WTC11 (cell line): ENCODE measurements around the gene FNDC3B. TPM values are rescaled to one million over a fixed set of nuclear protein-coding genes. Genes with fewer than 3 reads are reported as not detected.

Experiments used
- ATAC-seq: fragments of 200-7000 bp; cut with Tn5 transposase; 2 replicates; pipeline ENCODE4 v1.10.0; 2021; ENCODE audit warnings: mild to moderate bottlenecking, moderate library complexity
- CTCF ChIA-PET: fragments of 300-600 bp; sonication (Branson Sonifier 250); formaldehyde crosslinking; loops from one replicate; lab custom pipeline; 2021; ENCODE audit warnings: antibody characterized with exemption; lab: Charles Lee
- POLR2A ChIA-PET: fragments of 350-600 bp; sonication (Branson Sonifier 250); formaldehyde crosslinking; loops from one replicate; lab custom pipeline; 2021; ENCODE audit warnings: antibody characterized with exemption; lab: Charles Lee
- DNase-seq: peaks from one replicate; pipeline ENCODE4 v3.0.0; 2021; ENCODE audit warnings: low spot score
- H3K27ac Mint-ChIP-seq: 2 replicates; pipeline ENCODE4 v1.8.0; 2021; ENCODE audit warnings: mixed read lengths
- H3K27me3 Mint-ChIP-seq: 2 replicates; pipeline ENCODE4 v1.8.0; 2021; ENCODE audit warnings: low read depth, mild to moderate bottlenecking, moderate library complexity, mixed read lengths
- H3K36me3 Mint-ChIP-seq: 2 replicates; pipeline ENCODE4 v1.8.0; 2021; ENCODE audit warnings: mixed read lengths
- H3K4me1 Mint-ChIP-seq: 2 replicates; pipeline ENCODE4 v1.8.0; 2022; ENCODE audit warnings: mixed read lengths
- H3K4me3 Mint-ChIP-seq: 2 replicates; pipeline ENCODE4 v1.8.0; 2021; ENCODE audit warnings: mild to moderate bottlenecking, moderate library complexity, mixed read lengths
- H3K9me3 Mint-ChIP-seq: 2 replicates; pipeline ENCODE4 v1.8.0; 2021; ENCODE audit warnings: mixed read lengths
- CBFB ChIP-seq: sonication (generic); formaldehyde crosslinking; IDR thresholded peaks from 2 replicates; pipeline ENCODE4 v1.8.1; 2022; ENCODE audit warnings: mild to moderate bottlenecking, low read depth, missing genetic modification reagents
- CREM ChIP-seq: sonication (generic); formaldehyde crosslinking; IDR thresholded peaks from 2 replicates; pipeline ENCODE4 v1.8.1; 2022; ENCODE audit warnings: mild to moderate bottlenecking, missing genetic modification reagents, moderate library complexity
- MYBL2 ChIP-seq: sonication (generic); formaldehyde crosslinking; IDR thresholded peaks from 2 replicates; pipeline ENCODE4 v1.8.1; 2023; ENCODE audit warnings: mild to moderate bottlenecking, moderate library complexity, missing genetic modification reagents
- NFATC4 ChIP-seq: fragments of 250-450 bp; sonication (Bioruptor Pico); IDR thresholded peaks from 2 replicates; pipeline ENCODE4 v1.9.0; 2021; ENCODE audit warnings: mild to moderate bottlenecking
- SP1 ChIP-seq: sonication (generic); formaldehyde crosslinking; conservative IDR thresholded peaks from 2 replicates; pipeline ENCODE4 v1.8.1; 2022; ENCODE audit warnings: missing genetic modification reagents
- ZNF121 ChIP-seq: sonication (generic); formaldehyde crosslinking; IDR thresholded peaks from 2 replicates; pipeline ENCODE4 v1.8.0; 2023; ENCODE audit warnings: missing genetic modification reagents
- ZNF317 ChIP-seq: sonication (generic); formaldehyde crosslinking; IDR thresholded peaks from 2 replicates; pipeline ENCODE4 v1.8.1; 2023; ENCODE audit warnings: low read depth, mild to moderate bottlenecking, moderate library complexity, missing genetic modification reagents, borderline replicate concordance
- total RNA-seq: library from RNA; stranded (reverse); gene quantifications from 3 replicates; pipeline ENCODE4 v1.2.3, GENCODE V29; 2021
- TF ChIP-seq, protein P1 (sequence below): sonication (generic); formaldehyde crosslinking; conservative IDR thresholded peaks from 2 replicates; pipeline ENCODE4 v1.8.1; 2022; ENCODE audit warnings: mild to moderate bottlenecking, missing genetic modification reagents
- TF ChIP-seq, protein P2 (sequence below): fragments of 250-450 bp; sonication (Bioruptor Pico); conservative IDR thresholded peaks from 2 replicates; pipeline ENCODE4 v1.9.0; 2021; ENCODE audit warnings: mild to moderate bottlenecking
- TF ChIP-seq, protein P3 (sequence below): fragments of 250-450 bp; sonication (Bioruptor Pico); IDR thresholded peaks from 2 replicates; pipeline ENCODE4 v1.9.0; 2021; ENCODE audit warnings: moderate library complexity, mild to moderate bottlenecking, inconsistent platforms, borderline replicate concordance
- TF ChIP-seq, protein P4 (sequence below): sonication (generic); formaldehyde crosslinking; IDR thresholded peaks from 2 replicates; pipeline ENCODE4 v1.8.1; 2022; ENCODE audit warnings: mild to moderate bottlenecking, moderate library complexity, missing genetic modification reagents
- TF ChIP-seq, protein P5 (sequence below): sonication (generic); formaldehyde crosslinking; IDR thresholded peaks from 2 replicates; pipeline ENCODE4 v1.8.1; 2023; ENCODE audit warnings: mild to moderate bottlenecking, missing genetic modification reagents
- TF ChIP-seq, protein P6 (sequence below): sonication (generic); formaldehyde crosslinking; IDR thresholded peaks from 2 replicates; pipeline ENCODE4 v1.8.0; 2023; ENCODE audit warnings: mild to moderate bottlenecking, missing genetic modification reagents

Gene FNDC3B
- total RNA-seq, 1 experiment from 2014 or later: 42.8 TPM

DNA sequence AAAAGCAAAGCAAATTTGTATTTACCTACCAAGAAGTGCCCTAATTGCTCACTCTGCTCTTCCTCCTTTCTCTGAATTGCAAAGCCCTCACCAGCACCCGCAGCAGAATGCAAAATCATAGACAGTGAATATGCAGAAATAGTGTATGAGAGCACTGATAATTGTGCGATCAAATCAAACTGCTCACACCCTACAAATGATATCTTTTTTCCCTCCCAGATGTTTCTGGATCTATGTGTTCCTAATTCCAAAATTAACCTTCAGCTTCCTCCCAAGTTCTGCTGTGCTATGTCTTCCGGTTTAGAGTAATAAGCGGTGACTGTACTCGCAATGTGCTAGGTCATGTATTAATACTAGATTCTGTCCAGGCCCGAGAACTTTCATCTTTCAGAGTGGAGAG, 405.4 kb downstream of the FNDC3B start:
- Mint-ChIP-seq H3K36me3 (no peaks in the 10 kb centered on the region), H3K4me3 (no peak overlapping the region)
- ATAC-seq: no peak
- TF ChIP-seq, protein P1, sequence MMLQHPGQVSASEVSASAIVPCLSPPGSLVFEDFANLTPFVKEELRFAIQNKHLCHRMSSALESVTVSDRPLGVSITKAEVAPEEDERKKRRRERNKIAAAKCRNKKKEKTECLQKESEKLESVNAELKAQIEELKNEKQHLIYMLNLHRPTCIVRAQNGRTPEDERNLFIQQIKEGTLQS (CRISPR knock-in tag): no peak
- TF ChIP-seq NFATC4 (CRISPR knock-in tag): no peak
- TF ChIP-seq, protein P2, sequence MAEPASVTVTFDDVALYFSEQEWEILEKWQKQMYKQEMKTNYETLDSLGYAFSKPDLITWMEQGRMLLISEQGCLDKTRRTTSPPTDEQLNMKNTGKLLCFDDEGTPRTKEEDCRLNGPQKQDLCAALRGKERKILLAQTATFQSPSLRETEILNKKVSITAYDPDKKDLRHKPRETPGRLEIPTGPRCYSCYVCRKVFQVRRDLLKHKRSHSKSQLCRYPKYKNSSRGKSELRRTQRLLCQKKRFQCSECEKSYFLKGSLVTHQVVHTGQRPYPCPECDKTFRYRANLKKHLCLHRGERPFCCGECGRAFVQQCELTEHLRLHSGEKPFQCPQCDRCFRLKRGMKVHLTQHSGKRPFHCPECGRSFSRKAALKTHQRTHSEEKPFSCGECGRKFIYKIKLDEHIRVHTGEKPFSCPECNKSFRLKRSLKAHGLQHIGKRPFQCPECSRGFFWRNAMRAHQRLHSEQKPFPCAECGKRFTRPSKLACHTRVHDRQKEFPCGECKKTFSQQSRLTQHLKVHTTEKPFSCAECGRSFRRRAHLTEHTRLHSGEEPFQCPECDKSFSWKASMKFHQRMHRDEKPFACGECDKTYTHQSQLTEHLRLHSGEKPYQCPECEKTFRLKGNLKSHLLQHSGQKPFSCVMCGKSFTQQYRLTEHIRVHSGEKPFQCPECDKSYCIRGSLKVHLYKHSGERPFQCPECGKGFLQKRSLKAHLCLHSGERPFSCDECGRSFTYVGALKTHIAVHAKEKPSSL (CRISPR knock-in tag): no peak
- no peak for TF ChIP-seq ZNF121 (CRISPR knock-in tag)
- TF ChIP-seq, protein P3, sequence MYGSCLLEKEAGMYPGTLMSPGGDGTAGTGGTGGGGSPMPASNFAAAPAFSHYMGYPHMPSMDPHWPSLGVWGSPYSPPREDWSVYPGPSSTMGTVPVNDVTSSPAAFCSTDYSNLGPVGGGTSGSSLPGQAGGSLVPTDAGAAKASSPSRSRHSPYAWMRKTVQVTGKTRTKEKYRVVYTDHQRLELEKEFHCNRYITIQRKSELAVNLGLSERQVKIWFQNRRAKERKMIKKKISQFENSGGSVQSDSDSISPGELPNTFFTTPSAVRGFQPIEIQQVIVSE (CRISPR knock-in tag): no peak
- TF ChIP-seq, protein P4, sequence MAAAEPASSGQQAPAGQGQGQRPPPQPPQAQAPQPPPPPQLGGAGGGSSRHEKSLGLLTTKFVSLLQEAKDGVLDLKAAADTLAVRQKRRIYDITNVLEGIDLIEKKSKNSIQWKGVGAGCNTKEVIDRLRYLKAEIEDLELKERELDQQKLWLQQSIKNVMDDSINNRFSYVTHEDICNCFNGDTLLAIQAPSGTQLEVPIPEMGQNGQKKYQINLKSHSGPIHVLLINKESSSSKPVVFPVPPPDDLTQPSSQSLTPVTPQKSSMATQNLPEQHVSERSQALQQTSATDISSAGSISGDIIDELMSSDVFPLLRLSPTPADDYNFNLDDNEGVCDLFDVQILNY (CRISPR knock-in tag): no peak
- TF ChIP-seq, protein P5, sequence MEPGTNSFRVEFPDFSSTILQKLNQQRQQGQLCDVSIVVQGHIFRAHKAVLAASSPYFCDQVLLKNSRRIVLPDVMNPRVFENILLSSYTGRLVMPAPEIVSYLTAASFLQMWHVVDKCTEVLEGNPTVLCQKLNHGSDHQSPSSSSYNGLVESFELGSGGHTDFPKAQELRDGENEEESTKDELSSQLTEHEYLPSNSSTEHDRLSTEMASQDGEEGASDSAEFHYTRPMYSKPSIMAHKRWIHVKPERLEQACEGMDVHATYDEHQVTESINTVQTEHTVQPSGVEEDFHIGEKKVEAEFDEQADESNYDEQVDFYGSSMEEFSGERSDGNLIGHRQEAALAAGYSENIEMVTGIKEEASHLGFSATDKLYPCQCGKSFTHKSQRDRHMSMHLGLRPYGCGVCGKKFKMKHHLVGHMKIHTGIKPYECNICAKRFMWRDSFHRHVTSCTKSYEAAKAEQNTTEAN (CRISPR knock-in tag): no peak
- no peak for TF ChIP-seq CREM
- TF ChIP-seq MYBL2 (CRISPR knock-in tag): no peak
- TF ChIP-seq CBFB: no peak
- no peak for TF ChIP-seq ZNF317 (CRISPR knock-in tag)
- TF ChIP-seq, all 79 proteins: peak for 0
- Mint-ChIP-seq H3K9me3 (no peaks in the 10 kb centered on the region), H3K27me3 (peaks cover 52% of the 10 kb centered on the region), H3K4me1 (peaks cover 26% of the 10 kb centered on the region), H3K27ac (no peak overlapping the region)
- DNase-seq: no peak
- ChIA-PET CTCF (interaction anchor here (1.7 kb wide), 1 partner anchor 17 kb away, joined by 9 read pairs; no protein-coding TSS in a partner anchor), POLR2A (no interaction called here)

DNA sequence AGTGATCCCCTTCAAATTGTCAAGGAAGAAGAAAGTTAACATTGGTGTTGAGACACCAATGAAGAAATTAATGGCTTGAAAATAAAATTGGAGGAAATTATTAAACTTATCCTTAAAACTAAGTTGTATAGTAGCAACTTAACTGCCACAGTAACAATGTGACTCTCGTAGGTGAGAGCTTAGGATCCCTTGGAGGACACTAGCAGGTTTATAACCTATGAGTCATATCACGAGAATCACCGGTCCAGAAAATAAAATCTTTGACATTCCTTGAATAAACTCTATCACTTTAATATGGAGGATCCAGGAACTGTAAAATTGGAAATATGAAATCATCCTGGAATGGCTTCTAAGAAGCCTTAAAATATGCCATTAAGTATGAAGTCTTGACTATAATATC, 406.8 kb downstream of the FNDC3B start:
- POLR2A ChIA-PET: no interaction called here
- no peak for TF ChIP-seq SP1 (CRISPR knock-in tag)
- TF ChIP-seq, protein P3 (CRISPR knock-in tag): no peak
- TF ChIP-seq, all 79 proteins: peak for 0
- Mint-ChIP-seq H3K4me1 (peaks cover 29% of the 10 kb centered on the region), H3K27me3 (peaks cover 66% of the 10 kb centered on the region), H3K27ac (no peak overlapping the region), H3K36me3 (no peaks in the 10 kb centered on the region), H3K4me3 (no peak overlapping the region), H3K9me3 (no peaks in the 10 kb centered on the region)
- CTCF ChIA-PET: interaction anchor here (1.0 to 3.2 kb wide), 3 partner anchors 15 to 113 kb away, joined by 3 to 20 read pairs (median 9); no protein-coding TSS in a partner anchor
- ATAC-seq (no peak), DNase-seq (no peak)

DNA sequence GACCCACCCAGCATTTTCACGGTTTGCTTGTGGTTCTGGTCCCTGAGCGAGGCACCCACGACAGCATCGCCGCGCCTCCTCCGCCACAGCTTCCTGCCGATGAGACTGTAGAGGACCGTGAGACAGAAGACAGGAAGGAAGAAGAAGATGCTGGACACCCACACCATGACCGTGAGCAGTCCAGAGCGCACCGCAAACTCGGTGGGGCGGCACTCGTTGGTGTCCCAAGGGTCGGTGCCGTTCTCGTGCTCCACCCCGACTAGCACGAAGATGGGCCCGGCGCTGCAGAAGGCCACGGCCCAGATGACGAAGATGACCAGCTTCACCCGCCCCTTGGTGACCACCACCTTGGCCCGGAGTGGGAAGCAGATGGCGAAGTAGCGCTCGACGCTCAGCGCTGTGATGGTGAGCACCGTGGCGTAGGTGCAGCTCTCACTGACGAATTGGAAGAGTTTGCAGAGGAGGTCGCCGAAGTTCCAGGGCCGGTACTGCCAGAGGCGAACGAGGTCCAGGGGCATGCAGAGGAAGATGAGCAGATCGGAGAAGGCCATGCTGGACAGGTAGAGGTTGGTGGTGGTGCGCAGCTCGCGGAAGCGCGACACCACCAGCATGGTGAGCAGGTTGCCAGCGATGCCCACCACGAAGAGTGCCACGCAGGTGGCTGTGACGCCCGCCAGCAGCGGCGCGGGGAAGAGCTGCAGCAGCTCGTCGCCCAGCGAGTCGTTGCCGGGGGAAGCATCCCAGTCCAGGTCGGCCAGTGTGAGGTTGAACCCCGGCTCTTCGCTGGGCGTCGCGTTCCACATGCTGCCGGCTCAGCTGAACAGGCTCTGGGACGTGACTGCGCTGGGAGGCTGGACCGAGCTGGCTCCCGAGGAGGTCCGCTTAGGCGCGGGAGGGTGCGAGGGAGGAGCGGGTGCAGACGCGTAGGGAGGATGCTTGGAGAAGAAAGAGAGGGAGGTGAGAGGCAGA, 408.5 kb downstream of the FNDC3B start, which contains the start of gene GHSR:
Gene GHSR, minus strand, starts transcription at position 846 of the 969 bp plus-strand sequence. Its CDS starts 43 bp downstream, at position 803.
- peak; percentile 38 for DNase-seq
- Mint-ChIP-seq H3K27me3 (peaks cover 73% of the 10 kb centered on the region), H3K27ac (no peak within 1 kb of the TSS), H3K9me3 (no peaks in the 10 kb centered on the region), H3K4me3 (peak within 1 kb of the TSS; percentile 68), H3K4me1 (peaks cover 29% of the 10 kb centered on the region), H3K36me3 (no peaks in the 10 kb centered on the region)
- ChIA-PET CTCF (interaction anchor here (1.0 to 3.2 kb wide), 6 partner anchors 10 to 177 kb away, joined by 3 to 20 read pairs (median 4); no protein-coding TSS in a partner anchor), POLR2A (interaction anchor here (1.0 kb wide), 1 partner anchor 12 kb away, joined by 3 read pairs; no protein-coding TSS in a partner anchor)
- peak; percentile 17 for ATAC-seq
- TF ChIP-seq SP1 (CRISPR knock-in tag): 0 out of 2 replicates have a peak, but pooled peaks have one; percentile 42
- TF ChIP-seq, protein P5 (CRISPR knock-in tag): 0 out of 2 replicates have a peak, but pooled peaks have one; percentile 74
- TF ChIP-seq, protein P6, sequence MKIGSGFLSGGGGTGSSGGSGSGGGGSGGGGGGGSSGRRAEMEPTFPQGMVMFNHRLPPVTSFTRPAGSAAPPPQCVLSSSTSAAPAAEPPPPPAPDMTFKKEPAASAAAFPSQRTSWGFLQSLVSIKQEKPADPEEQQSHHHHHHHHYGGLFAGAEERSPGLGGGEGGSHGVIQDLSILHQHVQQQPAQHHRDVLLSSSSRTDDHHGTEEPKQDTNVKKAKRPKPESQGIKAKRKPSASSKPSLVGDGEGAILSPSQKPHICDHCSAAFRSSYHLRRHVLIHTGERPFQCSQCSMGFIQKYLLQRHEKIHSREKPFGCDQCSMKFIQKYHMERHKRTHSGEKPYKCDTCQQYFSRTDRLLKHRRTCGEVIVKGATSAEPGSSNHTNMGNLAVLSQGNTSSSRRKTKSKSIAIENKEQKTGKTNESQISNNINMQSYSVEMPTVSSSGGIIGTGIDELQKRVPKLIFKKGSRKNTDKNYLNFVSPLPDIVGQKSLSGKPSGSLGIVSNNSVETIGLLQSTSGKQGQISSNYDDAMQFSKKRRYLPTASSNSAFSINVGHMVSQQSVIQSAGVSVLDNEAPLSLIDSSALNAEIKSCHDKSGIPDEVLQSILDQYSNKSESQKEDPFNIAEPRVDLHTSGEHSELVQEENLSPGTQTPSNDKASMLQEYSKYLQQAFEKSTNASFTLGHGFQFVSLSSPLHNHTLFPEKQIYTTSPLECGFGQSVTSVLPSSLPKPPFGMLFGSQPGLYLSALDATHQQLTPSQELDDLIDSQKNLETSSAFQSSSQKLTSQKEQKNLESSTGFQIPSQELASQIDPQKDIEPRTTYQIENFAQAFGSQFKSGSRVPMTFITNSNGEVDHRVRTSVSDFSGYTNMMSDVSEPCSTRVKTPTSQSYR (CRISPR knock-in tag): 0 out of 2 replicates have a peak, but pooled peaks have one; percentile 8
